Subcutaneous adipose tissue (tissue), 4 donors: ENCODE measurements around the gene IPP. TPM values are rescaled to one million over a fixed set of nuclear protein-coding genes. Genes with fewer than 3 reads are reported as not detected.

Experiments
- CTCF ChIP-seq: fragments of 450-650 bp; IDR thresholded peaks from one replicate; pipeline ENCODE4 v1.5.1; 2016; ENCODE audit warnings: low read depth, mild to moderate bottlenecking, control low read depth, antibody characterized with exemption, moderate library complexity
- total RNA-seq, 4 donors: library from RNA; depleted of rRNA; stranded (reverse); fragments of >200 nt; gene quantifications; one replicate each; pipeline ENCODE4 v1.1.0, GENCODE V29; 2016

The IPP gene
- total RNA-seq, 4 donors from 2014 or later = 7.3 to 11.4 (median 10.1) TPM

GRCh38 chr1:45659222-45659621 is 91.2 kb downstream of the IPP start:
- no peak for TF ChIP-seq CTCF

GRCh38 chr1:45658171-45658570 is 92.3 kb downstream of the IPP start:
- no peak for TF ChIP-seq CTCF

GRCh38 chr1:45656573-45657226 is 93.8 kb downstream of the IPP start:
- TF ChIP-seq CTCF = no peak

GRCh38 chr1:45654540-45655280 is 95.7 kb downstream of the IPP start:
- TF ChIP-seq CTCF = no peak

Other genes with a start within 250 kb of the IPP start
- gene PRDX1, start 228.8 kb downstream of the IPP start, total RNA-seq = 100 to 1,000 TPM; 159 to 328 (median 216) TPM
- 10 to 100 TPM; 57.8 to 91.3 (median 82.1) TPM for gene AKR1A1, start 199.8 kb downstream of the IPP start, total RNA-seq
- 100 to 1,000 TPM in 1 of 4 donors, 10 to 100 TPM in 3; 43.0 to 106 (median 79.2) TPM for gene NASP, start 166.6 kb downstream of the IPP start, total RNA-seq
- 1 to 10 TPM in 3 of 4 donors, not detected in 1; 1.0 to 4.1 (median 1.3) TPM for gene CCDC17, start 126.6 kb downstream of the IPP start, total RNA-seq
- 100 to 1,000 TPM in 3 of 4 donors, 10 to 100 TPM in 1; 85.3 to 124 (median 109) TPM for gene GPBP1L1, start 64.1 kb downstream of the IPP start, total RNA-seq
- gene TMEM69, start 62.5 kb downstream of the IPP start, total RNA-seq = 10 to 100 TPM; 17.0 to 29.4 (median 18.4) TPM
- 10 to 100 TPM; 13.4 to 23.3 (median 18.2) TPM for gene MAST2, start 53.0 kb upstream of the IPP start, total RNA-seq